HuH-7 (cell line): ENCODE data around the gene C1orf50.
"Not testable (repeated sequence)": the region's sequence is repeated elsewhere in the genome, so short reads cannot be mapped to it uniquely, and the experiment has no call there.

Experiments used
- DNase-seq: peaks from one replicate; pipeline ENCODE4 v3.0.0; 2011; ENCODE audit warnings: low spot score

C1orf50 gene

GRCh38 chr1:42801832-42802473 is 34.9 kb downstream of the C1orf50 start:
- no peak for DNase-seq

- no peak for DNase-seq
Observed at GRCh38 chr1:42806171-42806570, 39.1 kb downstream of the C1orf50 start.

GRCh38 chr1:42806593-42806992 is 39.5 kb downstream of the C1orf50 start:
- no peak for DNase-seq

GRCh38 chr1:42807056-42807668 is 40.1 kb downstream of the C1orf50 start:
- DNase-seq = no peak

- not testable (repeated sequence) for DNase-seq
Observed at GRCh38 chr1:42814815-42815214, 47.8 kb downstream of the C1orf50 start.

GRCh38 chr1:42815941-42816584 is 49.0 kb downstream of the C1orf50 start:
- no peak for DNase-seq

GRCh38 chr1:42816585-42817439 is 49.8 kb downstream of the C1orf50 start, which contains the start of the genes ERMAP and SVBP:
Gene ERMAP, plus strand, starts transcription at chr1:42817122. Its CDS starts 13,327 bp downstream, at chr1:42830449.
Gene SVBP, minus strand, starts transcription at chr1:42817397. Its CDS starts 853 bp downstream, at chr1:42816544.
- peak; percentile 76 for DNase-seq

GRCh38 chr1:42817440-42817767 is 50.4 kb downstream of the C1orf50 start:
- peak; percentile 92 for DNase-seq

GRCh38 chr1:42817976-42818375 is 50.9 kb downstream of the C1orf50 start:
- DNase-seq = no peak

- DNase-seq = no peak
Observed at GRCh38 chr1:42820813-42821212, 53.8 kb downstream of the C1orf50 start.

GRCh38 chr1:42821690-42822089 is 54.6 kb downstream of the C1orf50 start:
- DNase-seq = no peak

GRCh38 chr1:42822800-42823392 is 55.8 kb downstream of the C1orf50 start:
- DNase-seq = no peak

GRCh38 chr1:42824481-42825035 is 57.5 kb downstream of the C1orf50 start:
- no peak for DNase-seq

- DNase-seq = no peak
Observed at GRCh38 chr1:42825036-42825851, 58.2 kb downstream of the C1orf50 start.
